Bone marrow (tissue), 2 donors: ENCODE measurements around the gene VSIG4.

ENCODE experiments used
- DNase-seq, 2 donors: peaks; one replicate each; lab custom pipeline; 2025; lab: John Stamatoyannopoulos, UW

The VSIG4 gene

DNA sequence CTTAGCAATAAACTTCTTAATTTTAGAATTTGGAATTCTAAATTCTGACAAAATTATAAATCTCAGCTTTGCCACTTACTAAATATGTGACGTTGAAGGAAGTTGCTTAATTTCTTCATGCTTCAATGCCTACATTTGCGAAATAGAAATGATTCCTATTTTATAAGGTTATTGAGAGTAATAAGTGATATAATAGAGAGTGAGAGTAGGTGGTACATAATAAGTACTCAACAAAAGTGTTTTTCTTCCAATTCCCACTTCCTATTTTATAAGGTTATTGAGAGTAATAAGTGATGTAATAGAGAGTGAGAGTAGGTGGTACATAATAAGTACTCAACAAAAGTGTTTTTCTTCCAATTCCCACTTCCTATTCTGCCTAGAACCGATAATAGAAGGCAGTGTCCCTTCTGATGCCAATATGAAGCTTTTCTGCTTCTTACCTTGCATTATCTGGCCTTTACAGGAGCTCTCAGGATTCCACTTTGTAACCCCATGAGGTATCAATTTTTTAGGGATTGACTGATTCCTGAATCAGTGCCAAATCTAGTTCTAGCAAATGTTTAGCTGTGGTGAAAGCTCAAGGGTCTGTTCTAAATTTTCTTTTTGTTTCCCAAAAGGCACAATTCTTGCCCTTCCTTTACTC lies 31.4 kb downstream of the VSIG4 start:
- DNase-seq, result no peak

DNA sequence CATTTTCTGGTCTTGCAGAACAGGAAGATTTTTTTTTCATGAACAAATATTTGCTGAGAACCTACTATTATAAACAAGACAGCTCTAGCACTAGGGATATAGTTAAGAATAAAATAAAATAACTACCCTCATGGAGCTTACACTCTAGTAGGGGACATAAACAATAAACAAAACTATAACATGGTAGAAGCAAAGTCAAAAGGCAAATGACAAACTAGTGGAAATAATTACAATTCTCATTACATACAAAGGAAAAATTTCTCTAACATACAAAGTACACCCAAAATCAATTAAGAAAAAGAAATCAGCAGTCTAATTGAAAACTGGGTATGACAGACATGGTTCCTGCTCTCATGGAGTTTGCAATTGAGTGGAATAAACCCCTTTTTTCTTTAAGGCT lies 32.0 kb downstream of the VSIG4 start:
- DNase-seq, result no peak

DNA sequence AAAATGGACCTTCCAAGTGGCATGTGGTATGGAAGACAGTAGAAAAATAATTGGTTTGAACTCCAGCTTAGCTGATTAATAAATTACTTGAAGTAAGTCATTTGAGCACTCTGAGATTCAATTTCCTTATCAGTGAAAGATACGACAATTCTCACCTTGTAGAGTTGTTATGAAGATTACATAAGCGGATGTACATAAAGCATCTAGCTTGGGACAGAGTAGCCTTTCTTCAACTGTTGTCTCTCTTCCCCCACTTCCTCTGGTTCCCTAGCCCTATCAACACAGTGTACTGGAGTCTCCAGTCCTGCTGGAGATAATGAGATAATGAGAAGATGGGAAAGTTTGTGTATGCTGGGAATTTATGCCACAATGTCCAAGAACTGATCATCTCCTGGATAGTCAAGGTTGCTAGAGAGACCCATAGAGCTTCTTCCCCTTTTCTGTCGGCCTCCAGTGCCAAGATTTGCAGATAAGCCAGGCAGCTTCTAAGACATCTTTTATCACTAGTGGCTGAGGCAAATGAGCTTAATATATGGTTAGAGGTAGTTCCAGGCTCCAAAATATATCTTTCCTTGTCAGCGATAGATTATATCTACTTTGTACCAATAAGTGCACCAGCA lies 33.9 kb downstream of the VSIG4 start:
- peak in 1 of 2 donors; percentile 45 for DNase-seq

DNA sequence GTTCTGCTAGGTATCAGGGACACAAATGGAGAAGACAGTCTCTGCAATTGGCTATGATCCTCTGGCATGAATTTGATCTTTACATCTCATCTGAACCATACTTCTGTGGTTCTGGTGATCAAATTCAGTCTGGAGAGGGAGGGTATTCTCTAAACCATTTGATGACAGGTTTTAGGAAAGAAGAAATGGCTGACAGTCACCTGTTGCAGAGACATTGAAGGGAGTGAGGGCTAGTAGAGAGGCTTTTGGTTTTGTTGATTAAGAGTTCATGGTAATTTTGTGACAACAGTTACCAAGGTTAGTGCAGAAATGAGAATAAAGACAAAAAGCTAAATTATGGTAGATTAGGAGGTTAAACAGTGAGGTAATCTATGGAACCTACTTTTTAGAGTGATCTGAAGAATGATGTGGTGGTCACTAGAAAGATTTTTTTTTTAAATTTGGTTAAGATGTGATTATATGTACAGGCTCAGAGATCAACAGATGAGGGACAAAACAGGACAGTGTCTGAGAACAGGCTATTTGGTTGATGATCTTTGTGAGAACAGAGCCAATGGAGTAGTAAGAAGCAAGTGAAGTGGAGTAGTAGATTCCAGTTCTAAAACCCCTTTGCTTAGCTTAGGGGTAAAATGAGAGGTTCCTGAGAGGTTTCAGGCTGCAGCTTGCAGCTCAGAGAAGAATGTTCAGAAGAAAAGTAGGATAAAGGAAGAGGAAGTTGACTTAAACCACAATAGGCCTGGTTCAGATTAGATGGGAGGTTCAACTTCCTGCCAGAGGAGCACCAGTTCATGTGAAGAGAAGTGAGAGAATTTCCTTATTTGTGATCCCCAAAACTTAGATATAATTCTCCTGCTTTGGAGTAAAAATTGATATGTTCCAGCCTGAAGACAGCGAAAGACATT lies 34.7 kb downstream of the VSIG4 start:
- DNase-seq, result peak in 1 of 2 donors; percentile 77

DNA sequence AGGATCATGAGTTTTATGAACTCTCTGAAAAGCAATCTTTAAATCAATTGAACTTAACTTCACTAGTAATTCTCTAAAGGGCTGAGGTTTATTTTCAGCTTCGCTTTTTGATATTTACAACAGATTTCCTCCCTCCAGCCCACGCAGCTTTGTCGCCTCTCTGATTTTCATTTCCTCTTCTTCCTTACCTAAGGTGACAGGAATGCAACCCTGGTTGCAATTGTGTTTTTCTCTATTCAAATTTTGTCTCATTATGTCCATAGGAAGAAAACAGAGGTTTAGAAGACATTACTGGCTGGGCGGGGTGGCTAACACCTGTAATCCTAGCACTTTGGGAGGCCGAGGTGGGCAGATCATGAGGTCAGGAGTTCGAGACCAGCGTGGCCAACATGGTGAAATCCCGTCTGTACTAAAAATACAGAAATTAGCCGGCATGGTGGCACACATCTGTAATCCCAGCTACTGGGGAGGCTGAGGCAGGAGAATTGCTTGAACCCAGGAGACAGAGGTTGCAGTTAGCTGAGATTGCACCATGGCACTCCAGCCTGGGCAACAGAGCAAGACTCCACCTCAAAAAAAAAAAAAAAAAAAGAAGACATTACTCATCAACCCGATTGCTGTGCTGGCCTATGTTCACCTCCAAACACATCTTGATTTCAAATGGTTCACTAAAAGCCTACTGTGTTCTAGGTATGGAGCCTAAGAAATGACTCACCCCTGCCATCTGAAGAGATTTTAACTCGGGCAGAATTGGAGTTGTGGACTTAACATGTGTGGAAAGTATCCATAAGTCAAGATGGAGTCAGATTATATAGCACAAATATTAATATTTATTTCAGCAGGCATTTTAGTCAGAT lies 36.8 kb downstream of the VSIG4 start:
- no peak for DNase-seq

DNA sequence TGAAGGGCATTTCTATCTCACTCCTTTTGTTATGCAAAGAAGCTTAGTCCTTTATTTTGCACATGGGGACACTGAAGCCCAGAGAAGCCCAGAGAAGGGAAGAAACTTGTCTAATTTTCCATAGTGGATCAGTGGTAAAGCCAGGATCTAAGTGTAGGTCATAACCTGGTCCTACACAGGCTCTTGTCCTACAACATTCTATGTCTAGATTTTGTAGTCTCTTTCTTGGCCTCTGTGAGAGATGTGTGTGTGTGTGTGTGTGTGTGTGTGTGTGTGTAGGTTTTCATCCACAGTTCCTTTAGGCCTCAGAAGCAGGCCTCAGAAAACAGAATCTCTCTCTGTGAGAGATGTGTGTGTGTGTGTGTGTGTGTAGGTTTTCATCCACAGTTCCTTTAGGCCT lies 38.3 kb downstream of the VSIG4 start:
- DNase-seq, result no peak

DNA sequence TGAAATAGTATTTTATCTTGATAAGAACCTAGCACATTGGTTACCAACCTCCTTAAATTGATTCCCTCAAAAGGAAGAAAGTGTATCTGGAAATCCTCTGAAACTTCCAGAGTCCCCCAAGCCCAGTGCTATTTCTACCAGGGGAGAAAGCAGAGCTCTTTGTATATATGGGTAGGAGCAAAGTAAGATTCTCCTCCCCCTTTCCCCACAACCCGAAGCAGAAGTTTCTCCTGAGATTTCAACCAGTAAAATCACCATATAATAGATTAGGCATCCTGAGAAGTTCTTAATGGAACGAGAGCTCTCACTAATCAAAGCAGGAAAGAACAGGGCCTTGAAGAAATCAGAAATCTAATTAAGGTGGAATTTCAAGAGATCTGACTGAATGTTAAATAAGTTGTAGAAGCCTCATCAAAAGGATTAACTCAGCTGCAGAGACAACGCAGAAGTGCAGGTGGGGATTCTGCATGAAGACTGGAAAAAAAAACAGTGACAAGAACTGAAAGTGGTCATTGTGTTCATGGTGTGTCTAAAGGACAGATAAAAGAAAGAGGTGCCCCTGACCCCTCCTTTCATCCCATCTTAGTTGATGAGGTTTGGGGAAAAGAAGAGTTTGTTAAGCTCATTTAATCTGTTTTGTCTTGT lies 39.1 kb downstream of the VSIG4 start:
- no peak for DNase-seq

DNA sequence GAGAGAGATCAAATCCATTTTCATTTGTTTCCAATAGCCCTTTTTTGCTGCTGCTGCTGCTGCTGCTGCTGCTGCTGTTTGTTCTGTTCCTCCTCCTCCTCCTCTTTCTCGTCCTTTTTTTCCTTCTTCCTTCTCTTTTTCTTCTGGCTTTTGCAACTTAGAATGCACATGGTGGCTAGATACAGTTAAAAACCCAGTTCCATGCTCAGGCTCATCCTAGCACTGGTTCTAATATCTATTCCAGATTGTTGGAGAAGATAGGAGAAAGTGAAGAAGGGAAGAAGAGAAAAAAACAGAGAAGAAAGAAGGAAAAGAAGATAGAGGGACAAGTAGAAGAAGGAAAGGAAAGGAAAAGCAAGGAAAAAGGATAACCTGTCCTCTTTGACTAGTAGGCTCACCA lies 39.7 kb downstream of the VSIG4 start:
- no peak for DNase-seq

DNA sequence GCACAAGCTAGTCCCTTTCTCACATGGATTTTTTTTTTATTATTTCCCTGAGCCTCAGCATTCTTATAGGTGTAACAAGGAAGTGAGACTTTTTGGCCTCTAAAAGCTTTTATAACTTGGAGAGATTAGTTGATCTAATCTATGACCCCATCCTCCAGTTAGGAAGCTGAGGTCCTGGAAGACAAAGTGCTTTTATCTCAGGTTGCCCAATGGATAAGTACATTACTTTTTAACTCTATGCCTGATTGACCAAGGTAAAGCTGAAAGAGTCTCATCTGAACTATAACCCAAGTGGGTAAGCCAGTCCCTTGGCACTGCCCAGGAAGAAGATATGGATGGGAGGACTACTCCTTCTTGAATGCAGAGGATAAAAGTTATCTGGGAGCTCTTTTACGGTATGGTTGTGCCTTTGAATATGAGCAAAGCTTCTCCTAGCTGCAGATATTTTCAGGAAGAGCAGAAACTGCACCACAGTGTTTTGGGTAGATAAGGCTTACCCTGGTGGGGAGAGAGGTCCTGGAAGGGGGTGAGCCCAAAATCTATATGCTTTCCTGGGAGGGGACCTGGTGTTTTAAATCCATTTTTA lies 40.2 kb downstream of the VSIG4 start:
- no peak for DNase-seq

DNA sequence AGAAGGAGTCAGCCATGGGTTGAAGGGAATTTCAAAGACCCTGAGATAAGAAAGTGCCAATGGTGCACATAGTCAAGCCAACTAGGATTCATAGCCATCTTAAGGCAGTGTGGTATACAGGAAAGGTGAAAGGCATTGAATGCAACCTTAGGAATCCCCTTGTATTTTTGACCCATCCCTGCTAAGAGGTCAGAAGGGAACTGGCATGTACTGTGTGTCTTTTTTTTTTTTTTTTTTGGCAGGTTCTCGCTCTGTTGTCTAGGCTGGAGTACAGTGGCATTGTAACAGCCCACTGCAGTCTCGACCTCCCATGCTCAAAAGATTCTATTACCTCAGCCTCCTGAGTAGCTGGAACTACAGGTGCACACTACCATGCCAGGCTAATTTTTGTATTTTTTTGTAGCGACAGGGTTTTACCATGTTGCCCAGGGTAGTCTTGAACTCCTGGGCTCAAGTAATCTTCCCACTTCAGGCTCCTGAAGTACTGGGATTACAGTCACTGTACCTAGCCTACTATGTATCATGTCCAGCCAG lies 40.8 kb downstream of the VSIG4 start:
- DNase-seq, result no peak

DNA sequence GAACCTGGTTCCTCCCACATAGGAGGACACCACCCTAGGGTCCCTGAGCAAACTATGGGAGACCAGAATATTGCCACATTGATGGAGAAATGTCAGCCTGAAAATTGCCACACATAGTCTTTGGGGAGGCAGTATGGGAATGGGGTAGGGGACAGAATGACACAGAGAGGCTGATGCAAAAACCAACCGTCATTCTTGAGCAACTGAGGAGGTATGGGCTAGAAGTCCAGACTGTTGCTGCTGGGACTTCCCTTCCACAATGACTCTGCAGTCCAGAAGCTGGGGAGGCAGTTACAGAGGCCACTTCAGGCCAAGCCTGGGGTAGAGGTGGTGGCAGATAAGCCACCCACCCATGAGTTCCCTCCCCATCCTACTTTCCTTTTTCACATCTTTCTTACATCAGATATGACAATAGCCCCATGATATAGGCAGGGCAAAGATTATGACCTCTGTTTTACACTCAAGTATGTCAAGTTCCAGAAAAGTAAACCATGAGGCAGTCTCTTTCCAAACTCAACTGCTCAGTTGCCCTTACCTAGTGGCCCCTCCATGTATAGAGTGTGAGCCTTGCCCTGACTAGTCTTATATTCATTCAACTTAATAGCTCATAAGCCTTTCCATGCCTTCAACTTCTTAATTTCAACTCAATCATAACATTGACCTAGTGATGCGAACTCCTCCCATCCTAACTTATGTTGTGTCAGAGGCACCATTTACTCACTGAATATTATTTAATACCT lies 41.7 kb downstream of the VSIG4 start:
- DNase-seq, result peak; percentile 3 to 39

DNA sequence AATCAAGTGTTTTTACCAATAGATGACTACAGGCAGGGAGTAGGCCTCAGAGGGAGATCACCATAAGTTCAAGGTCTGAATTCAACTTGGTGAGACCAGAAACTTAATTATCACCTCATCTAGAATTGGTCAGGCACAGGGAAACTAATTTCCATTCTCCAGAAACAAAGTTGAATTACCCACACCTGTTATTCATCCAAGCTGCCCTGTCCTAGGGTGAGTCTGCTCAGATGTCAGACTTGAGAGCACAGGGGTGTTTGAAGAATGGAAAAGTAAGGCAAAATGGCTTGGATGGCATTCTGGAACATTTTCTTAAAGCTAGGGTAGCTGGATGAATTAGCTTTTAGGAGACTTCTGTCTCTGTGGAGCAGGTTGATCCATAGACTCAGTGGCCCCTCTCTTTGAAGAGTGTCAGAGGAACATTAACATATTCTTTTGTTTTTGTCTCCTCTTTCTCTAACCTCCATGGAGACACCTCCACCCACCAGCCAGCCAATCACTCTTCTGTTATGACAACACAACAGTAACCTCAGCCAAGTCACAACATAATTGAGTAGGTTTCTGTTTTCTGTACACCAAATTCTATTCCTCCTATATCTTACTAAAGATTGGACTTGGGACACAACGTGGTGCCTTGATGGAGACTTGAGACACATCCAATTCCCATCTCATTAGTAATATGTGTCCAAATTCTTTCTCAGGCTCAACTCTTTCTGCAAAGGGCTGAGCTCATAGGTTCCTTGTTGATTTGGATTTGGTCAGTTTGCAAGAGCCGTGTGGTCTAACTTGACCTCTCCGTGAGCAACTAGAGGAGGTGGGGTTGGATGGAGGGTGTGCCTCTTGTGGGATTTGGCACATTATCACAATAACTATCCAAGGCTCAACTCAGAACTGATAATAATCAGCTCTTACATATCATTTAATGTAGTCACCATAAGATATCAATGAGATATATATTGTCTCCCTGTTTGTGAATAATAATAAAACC lies 45.1 kb downstream of the VSIG4 start:
- DNase-seq, result no peak

DNA sequence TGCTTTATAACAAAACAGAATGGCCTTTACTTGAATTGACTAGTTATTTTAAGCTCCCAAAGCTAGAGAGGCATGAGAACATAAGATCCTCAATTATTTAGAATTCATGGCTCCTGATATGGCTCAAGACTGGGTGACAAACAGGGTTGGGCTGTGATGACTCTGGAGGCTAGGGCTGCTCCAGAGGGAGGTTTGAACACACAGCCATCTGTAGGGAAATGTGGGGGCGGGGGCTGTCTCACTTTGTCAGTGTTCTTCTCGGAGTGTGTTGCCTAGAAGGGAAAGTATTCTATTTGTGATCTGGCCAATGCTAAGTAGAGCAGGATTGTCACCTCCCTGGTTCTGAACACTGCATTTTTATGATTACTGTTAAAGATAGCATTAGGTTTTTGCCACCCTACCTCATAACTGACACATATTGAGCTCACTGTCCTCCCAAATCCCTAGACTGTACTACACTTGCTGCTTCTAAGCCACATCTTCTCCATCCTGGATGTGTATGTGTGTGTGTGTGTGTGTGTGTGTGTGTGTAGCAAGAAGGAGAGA lies 45.9 kb downstream of the VSIG4 start:
- DNase-seq, result no peak

DNA sequence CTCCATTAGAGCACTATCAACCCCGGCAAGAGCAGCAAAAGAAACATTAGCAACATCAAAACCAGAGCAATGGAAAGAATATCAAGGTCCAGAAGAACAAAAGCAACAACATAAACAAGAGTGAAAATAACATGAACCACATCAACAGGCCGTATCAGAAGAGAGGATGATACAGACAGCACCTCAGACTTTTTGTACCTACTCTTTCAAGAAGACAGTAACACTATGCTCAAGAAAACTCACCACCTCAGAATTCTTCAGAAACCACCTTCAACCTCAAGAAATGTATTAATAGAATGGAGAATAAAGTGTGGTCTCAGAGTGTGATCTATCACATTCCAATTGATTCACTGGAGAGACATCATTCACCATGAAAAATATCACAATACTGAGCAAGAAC lies 46.5 kb downstream of the VSIG4 start:
- no peak for DNase-seq

DNA sequence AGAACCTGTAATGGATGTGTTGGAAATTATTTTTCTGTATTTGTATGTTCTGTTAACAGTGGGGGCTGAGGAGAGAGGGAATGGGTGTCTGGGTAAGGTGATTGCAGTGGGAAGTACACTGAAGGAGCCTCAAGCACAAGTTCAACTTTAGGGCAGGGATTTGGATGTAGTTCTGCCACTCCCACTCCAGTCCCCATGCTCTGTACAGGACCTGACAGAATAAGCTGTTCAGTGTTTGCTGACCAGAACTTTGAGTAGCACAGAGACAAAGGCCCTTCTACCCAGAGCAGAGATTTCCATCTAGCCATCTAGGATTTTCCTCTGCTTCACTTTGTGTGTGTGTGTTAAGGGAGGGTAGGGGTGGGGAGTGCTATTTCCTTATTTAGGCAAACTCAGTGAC lies 49.2 kb downstream of the VSIG4 start:
- DNase-seq, result no peak

DNA sequence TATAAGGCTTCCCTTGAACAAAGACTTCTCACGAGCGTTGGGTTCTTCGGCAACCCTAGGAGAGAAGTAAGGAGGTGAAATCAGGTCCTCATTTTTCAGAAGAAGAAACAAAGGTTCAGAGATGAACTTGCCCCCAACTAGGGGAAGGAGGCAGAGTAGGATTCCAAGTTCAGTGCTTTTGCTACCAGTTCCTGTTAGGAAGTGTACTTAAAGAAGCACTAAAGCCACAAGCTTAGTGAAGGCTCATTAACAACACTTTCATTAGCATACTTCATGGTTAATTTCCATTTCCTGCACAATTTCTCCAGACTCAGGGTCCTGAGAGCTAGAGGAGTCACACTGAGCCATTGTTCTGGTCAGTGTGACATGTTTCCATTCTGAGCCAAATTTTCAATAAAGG lies 52.1 kb downstream of the VSIG4 start:
- no peak for DNase-seq

DNA sequence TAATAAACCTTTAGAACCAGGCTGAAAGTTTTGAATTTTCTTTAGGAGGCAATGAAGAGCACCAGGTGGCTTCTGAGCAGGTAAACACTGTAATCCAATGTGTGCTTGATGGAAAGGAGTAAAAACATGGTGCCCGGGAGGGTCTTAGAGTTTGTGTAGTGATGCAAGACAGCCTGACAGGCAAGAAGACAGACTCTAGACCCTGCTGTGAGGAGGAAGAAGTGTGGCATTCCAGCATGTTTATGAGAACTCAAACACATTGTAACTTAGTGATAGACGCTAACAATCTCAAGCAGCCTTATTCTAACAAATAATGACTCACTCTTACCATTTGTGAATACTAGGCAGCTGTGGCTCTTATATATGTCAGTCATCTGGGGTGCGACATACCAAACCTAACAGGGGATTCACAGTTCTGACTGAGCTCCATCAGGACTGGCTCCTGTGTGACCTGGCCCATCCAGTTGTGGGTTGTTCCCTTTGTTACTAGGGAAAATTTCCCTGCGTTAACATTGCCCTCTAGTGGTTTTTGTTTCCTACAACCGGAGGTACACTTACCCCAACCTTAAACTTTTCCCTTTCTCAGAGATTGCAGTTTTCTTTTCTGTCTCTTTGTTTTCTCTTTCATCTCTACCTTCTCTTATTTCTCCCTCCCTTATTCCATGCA lies 53.8 kb downstream of the VSIG4 start:
- DNase-seq, result peak; percentile 0 to 78

DNA sequence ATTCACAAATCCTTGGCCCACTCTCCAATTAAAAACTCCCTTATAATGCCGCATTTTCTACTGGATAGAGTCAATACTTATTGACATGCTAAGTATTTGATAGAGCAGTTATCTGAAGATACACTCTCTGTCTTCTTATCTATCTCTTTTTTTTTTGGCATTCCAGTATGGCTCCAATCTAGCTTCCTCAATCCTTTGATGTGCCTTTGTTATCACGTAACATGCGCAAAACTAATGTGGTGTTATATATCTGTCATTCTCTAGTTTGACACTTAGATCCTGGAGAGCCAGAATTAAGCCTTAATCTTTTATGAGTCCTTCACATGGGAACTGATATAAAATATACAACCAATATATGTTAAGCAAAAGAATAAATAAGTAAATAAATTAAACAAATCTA lies 54.7 kb downstream of the VSIG4 start:
- no peak for DNase-seq
